HL-60 (cell line): ENCODE measurements around the gene NUMB.

ENCODE experiments used
- DNase-seq, 2 experiments: peaks; one replicate each; pipeline ENCODE4 v3.0.0-alpha.2; 2010 to 2020; ENCODE audit warnings: low read depth in 1 of 2, low spot score in 1 of 2
- H3K27ac ChIP-seq: fragments of 250-450 bp; sonication (Bioruptor Pico); replicated peaks from 2 replicates; pipeline ENCODE4 v1.5.1; 2020; ENCODE audit warnings: mild to moderate bottlenecking, moderate library complexity
- H3K27me3 ChIP-seq: fragments of 250-450 bp; sonication (Bioruptor Pico); 2 replicates; pipeline ENCODE4 v1.5.1; 2021; ENCODE audit warnings: mild to moderate bottlenecking, moderate library complexity; ENCODE audit not compliant: insufficient read depth, poor library complexity, severe bottlenecking
- H3K4me3 ChIP-seq: replicated peaks from 2 replicates; pipeline ENCODE4 v1.5.1; 2011; ENCODE audit warnings: mild to moderate bottlenecking, control low read depth, low read length; ENCODE audit not compliant: insufficient read depth
- CTCF ChIP-seq: IDR thresholded peaks from one replicate; pipeline ENCODE4 v1.5.1; 2011; ENCODE audit warnings: low read length, control low read depth, inconsistent platforms; ENCODE audit not compliant: insufficient read depth
- GABPA ChIP-seq: IDR thresholded peaks from 2 replicates; pipeline ENCODE4 v1.6.1; 2012; ENCODE audit warnings: low read depth
- POLR2AphosphoS5 ChIP-seq: IDR thresholded peaks from 2 replicates; pipeline ENCODE4 v1.6.1; 2012; ENCODE audit warnings: low read depth
- REST ChIP-seq: IDR thresholded peaks from 2 replicates; pipeline ENCODE4 v1.6.1; 2012; ENCODE audit warnings: low read depth; ENCODE audit not compliant: insufficient replicate concordance
- SPI1 ChIP-seq: IDR thresholded peaks from 2 replicates; pipeline ENCODE4 v1.6.1; 2012; ENCODE audit warnings: low read depth, mild to moderate bottlenecking, borderline replicate concordance

The NUMB gene

GRCh38 chr14:73365727-73366126 is 92.6 kb downstream of the NUMB start:
- no peaks in the 10 kb centered on the region for H3K27me3 ChIP-seq
- H3K27ac ChIP-seq, result no peak overlapping the region
- H3K4me3 ChIP-seq, result no peak overlapping the region
- no peak for TF ChIP-seq GABPA
- TF ChIP-seq CTCF, result no peak
- no peak for TF ChIP-seq REST
- TF ChIP-seq SPI1, result no peak
- TF ChIP-seq POLR2AphosphoS5, result no peak
- DNase-seq, result no peak

GRCh38 chr14:73364559-73364958 is 93.8 kb downstream of the NUMB start:
- DNase-seq, result no peak
- TF ChIP-seq CTCF, result no peak
- TF ChIP-seq GABPA, result no peak
- TF ChIP-seq SPI1, result no peak
- no peak for TF ChIP-seq POLR2AphosphoS5
- no peak for TF ChIP-seq REST
- H3K4me3 ChIP-seq, result no peak overlapping the region
- H3K27me3 ChIP-seq, result no peaks in the 10 kb centered on the region
- H3K27ac ChIP-seq, result no peak overlapping the region

GRCh38 chr14:73359445-73359844 is 98.9 kb downstream of the NUMB start:
- TF ChIP-seq GABPA, result no peak
- TF ChIP-seq SPI1, result no peak
- TF ChIP-seq CTCF, result no peak
- TF ChIP-seq POLR2AphosphoS5, result no peak
- no peak for TF ChIP-seq REST
- no peak overlapping the region for H3K4me3 ChIP-seq
- H3K27me3 ChIP-seq, result no peaks in the 10 kb centered on the region
- DNase-seq, result no peak
- H3K27ac ChIP-seq, result no peak overlapping the region
